HL-60 (cell line): ENCODE data around the gene NME3.

ENCODE experiments used
- DNase-seq, 2 experiments: peaks; one replicate each; pipeline ENCODE4 v3.0.0-alpha.2; 2010 to 2020; ENCODE audit warnings: low read depth in 1 of 2, low spot score in 1 of 2
- H3K27ac ChIP-seq: fragments of 250-450 bp; sonication (Bioruptor Pico); replicated peaks from 2 replicates; pipeline ENCODE4 v1.5.1; 2020; ENCODE audit warnings: mild to moderate bottlenecking, moderate library complexity
- H3K27me3 ChIP-seq: fragments of 250-450 bp; sonication (Bioruptor Pico); 2 replicates; pipeline ENCODE4 v1.5.1; 2021; ENCODE audit warnings: mild to moderate bottlenecking, moderate library complexity; ENCODE audit not compliant: insufficient read depth, poor library complexity, severe bottlenecking
- H3K4me3 ChIP-seq: replicated peaks from 2 replicates; pipeline ENCODE4 v1.5.1; 2011; ENCODE audit warnings: mild to moderate bottlenecking, control low read depth, low read length; ENCODE audit not compliant: insufficient read depth
- GABPA ChIP-seq: IDR thresholded peaks from 2 replicates; pipeline ENCODE4 v1.6.1; 2012; ENCODE audit warnings: low read depth
- POLR2AphosphoS5 ChIP-seq: IDR thresholded peaks from 2 replicates; pipeline ENCODE4 v1.6.1; 2012; ENCODE audit warnings: low read depth
- SPI1 ChIP-seq: IDR thresholded peaks from 2 replicates; pipeline ENCODE4 v1.6.1; 2012; ENCODE audit warnings: low read depth, mild to moderate bottlenecking, borderline replicate concordance
- TF ChIP-seq, protein P1 (sequence below): IDR thresholded peaks from one replicate; pipeline ENCODE4 v1.5.1; 2011; ENCODE audit warnings: low read length, control low read depth, inconsistent platforms; ENCODE audit not compliant: insufficient read depth
- TF ChIP-seq, protein P2 (sequence below): IDR thresholded peaks from 2 replicates; pipeline ENCODE4 v1.6.1; 2012; ENCODE audit warnings: low read depth; ENCODE audit not compliant: insufficient replicate concordance

Gene NME3

DNA sequence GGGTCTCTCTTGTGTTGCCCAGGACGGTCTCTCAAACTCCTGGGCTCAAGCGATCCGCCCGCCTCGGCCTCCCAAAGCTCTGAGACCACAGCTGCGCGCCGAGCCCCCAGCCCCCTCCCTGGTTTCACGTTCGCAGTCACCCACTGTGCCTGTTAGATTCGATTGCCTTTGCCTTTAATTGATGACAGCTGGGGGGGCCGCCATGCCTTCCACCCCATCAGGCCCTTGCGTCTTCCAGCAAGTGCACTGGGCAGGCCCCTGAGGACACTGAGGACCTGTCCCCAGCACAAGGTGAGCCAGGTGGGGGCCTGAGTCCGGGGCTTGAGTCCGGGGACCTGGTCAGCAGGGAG, 18.9 kb upstream of the NME3 start:
- Histone ChIP-seq H3K27me3 (no peaks in the 10 kb centered on the region), H3K4me3 (no peak overlapping the region), H3K27ac (no peak overlapping the region)
- TF ChIP-seq, protein P1, sequence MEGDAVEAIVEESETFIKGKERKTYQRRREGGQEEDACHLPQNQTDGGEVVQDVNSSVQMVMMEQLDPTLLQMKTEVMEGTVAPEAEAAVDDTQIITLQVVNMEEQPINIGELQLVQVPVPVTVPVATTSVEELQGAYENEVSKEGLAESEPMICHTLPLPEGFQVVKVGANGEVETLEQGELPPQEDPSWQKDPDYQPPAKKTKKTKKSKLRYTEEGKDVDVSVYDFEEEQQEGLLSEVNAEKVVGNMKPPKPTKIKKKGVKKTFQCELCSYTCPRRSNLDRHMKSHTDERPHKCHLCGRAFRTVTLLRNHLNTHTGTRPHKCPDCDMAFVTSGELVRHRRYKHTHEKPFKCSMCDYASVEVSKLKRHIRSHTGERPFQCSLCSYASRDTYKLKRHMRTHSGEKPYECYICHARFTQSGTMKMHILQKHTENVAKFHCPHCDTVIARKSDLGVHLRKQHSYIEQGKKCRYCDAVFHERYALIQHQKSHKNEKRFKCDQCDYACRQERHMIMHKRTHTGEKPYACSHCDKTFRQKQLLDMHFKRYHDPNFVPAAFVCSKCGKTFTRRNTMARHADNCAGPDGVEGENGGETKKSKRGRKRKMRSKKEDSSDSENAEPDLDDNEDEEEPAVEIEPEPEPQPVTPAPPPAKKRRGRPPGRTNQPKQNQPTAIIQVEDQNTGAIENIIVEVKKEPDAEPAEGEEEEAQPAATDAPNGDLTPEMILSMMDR = no peak
- TF ChIP-seq, protein P2, sequence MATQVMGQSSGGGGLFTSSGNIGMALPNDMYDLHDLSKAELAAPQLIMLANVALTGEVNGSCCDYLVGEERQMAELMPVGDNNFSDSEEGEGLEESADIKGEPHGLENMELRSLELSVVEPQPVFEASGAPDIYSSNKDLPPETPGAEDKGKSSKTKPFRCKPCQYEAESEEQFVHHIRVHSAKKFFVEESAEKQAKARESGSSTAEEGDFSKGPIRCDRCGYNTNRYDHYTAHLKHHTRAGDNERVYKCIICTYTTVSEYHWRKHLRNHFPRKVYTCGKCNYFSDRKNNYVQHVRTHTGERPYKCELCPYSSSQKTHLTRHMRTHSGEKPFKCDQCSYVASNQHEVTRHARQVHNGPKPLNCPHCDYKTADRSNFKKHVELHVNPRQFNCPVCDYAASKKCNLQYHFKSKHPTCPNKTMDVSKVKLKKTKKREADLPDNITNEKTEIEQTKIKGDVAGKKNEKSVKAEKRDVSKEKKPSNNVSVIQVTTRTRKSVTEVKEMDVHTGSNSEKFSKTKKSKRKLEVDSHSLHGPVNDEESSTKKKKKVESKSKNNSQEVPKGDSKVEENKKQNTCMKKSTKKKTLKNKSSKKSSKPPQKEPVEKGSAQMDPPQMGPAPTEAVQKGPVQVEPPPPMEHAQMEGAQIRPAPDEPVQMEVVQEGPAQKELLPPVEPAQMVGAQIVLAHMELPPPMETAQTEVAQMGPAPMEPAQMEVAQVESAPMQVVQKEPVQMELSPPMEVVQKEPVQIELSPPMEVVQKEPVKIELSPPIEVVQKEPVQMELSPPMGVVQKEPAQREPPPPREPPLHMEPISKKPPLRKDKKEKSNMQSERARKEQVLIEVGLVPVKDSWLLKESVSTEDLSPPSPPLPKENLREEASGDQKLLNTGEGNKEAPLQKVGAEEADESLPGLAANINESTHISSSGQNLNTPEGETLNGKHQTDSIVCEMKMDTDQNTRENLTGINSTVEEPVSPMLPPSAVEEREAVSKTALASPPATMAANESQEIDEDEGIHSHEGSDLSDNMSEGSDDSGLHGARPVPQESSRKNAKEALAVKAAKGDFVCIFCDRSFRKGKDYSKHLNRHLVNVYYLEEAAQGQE = no peak
- TF ChIP-seq POLR2AphosphoS5 (no peak), SPI1 (no peak), GABPA (no peak)
- no peak for DNase-seq

DNA sequence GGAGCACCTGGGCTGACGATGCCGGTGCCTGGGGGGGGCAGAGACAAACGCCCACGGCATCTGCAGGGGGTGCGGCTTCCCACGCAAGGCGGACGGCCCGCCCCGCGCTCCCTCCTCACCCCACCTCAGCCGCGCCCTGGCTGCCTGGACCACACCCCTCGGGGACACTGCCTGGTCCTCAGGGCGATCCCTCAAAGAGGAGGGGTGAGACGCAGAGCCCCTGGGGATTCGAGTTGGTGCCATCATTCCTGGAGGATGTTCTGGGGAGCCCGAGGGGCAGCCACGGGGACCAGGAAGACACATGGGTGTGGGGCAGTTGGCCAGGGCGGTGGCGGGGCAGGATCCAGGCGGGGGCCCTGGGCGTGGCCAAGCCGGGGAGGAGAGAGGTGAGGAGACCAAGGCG, 18.3 kb upstream of the NME3 start:
- Histone ChIP-seq H3K4me3 (no peak overlapping the region), H3K27me3 (no peaks in the 10 kb centered on the region), H3K27ac (no peak overlapping the region)
- DNase-seq = no peak
- TF ChIP-seq, protein P2 = no peak
- no peak for TF ChIP-seq POLR2AphosphoS5
- TF ChIP-seq, protein P1 = no peak
- TF ChIP-seq SPI1 = no peak
- no peak for TF ChIP-seq GABPA

DNA sequence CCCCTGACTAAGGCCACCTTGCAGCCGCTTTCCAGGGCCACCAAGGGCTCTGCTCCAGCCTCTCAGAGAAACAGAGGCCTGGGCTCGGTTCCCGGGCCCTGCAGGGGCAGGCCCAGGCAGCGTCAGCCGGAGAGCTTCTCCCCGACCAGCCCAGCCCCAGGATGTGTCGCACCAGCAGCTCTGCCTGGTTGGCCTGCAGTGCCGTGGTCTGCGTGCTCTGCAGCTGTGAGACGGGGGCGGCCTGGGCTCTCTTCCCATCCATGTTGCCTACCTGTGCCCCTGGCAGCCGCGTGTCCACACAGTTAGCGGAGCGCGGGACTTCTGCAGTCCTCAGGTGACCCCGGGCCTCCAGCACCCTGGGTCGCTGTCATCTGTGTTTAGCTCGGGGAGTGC, 17.4 kb upstream of the NME3 start:
- TF ChIP-seq SPI1 (no peak), POLR2AphosphoS5 (no peak), GABPA (no peak)
- TF ChIP-seq, protein P2 = no peak
- TF ChIP-seq, protein P1 = no peak
- no peak overlapping the region for H3K4me3 ChIP-seq
- no peak overlapping the region for H3K27ac ChIP-seq
- DNase-seq = no peak
- H3K27me3 ChIP-seq = no peaks in the 10 kb centered on the region
